GM10847 (cell line): Measurements from ENCODE around the gene RCE1.

ENCODE experiments used
- POLR2A ChIP-seq: IDR thresholded peaks from 2 replicates; pipeline ENCODE4 v1.6.1; 2011; ENCODE audit not compliant: insufficient read length; ENCODE audit errors: extremely low read depth

RCE1 gene

DNA sequence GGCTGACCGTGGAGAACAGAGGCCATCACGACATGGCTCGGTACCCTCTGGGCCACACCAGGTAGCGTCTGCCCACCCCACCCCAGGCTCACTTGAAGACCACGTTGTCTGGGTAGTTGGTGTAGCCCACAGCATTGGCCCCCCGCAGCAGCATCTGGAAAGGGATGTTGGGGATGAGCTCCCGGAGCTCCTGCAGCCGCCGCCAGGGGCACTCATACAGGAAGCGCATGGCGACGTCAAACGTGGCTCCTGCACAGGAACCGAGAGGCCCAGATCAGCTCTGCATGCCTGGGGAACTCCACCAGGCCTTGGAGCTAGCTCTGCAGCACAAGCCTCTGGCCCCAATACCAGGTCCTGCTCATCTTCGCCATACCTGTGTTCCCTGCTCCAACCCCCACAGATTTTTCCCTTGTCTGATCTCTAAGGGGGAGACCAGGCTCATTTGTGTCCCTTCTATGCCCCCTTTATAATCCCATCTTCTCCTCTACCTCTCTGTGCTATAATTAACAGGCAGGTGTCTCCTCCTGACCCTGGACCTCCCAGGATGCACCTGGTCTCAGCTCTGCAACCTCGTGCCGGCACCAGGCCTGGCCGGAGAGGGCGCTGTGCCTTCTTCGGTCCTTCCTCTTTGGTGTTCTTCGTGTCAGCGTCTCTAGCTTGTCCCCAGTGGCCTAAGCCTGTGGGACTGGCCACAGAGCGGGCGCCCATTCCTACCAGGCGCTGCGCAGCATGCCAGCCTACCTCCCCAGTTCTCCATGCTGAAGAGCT lies 8.6 kb downstream of the RCE1 start:
- TF ChIP-seq POLR2A, result no peak

DNA sequence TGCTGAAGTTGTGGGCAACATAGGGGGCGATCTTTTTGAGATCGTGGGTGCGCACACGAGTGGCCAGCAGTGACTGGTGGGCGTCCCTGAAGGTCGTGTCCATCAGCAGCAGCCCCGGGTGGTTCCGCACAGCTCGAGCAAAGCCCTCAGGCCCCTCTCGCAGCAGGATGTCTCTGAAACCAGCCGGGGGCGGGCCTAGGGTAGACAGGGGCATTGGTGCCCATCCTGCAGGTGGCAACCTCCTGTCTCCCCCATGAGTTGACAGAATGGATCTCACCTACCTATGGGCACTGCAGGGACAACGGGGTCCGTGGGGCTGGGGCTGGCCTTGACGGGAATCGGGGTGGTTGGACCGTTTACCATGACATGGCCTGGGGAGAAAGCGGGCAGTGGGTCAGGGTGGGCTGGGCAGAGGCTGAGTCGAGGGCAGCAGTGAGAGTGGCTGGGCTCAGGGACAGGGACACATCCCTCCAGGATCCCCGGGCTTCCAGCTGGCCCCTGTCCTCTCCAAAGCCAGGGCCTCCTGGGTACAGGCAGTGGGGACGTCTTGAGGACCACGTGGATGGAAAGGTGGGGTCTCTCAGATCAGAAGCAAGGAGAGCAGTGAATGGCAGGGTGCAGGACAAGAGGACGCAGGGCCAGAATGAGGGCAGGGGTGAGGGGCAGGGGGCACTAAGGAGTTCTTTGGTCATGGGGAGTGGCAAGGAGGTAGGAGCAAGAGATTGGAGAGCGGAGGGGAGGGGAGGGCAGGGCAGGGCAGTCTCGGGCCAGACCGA lies 9.4 kb downstream of the RCE1 start:
- no peak for TF ChIP-seq POLR2A

DNA sequence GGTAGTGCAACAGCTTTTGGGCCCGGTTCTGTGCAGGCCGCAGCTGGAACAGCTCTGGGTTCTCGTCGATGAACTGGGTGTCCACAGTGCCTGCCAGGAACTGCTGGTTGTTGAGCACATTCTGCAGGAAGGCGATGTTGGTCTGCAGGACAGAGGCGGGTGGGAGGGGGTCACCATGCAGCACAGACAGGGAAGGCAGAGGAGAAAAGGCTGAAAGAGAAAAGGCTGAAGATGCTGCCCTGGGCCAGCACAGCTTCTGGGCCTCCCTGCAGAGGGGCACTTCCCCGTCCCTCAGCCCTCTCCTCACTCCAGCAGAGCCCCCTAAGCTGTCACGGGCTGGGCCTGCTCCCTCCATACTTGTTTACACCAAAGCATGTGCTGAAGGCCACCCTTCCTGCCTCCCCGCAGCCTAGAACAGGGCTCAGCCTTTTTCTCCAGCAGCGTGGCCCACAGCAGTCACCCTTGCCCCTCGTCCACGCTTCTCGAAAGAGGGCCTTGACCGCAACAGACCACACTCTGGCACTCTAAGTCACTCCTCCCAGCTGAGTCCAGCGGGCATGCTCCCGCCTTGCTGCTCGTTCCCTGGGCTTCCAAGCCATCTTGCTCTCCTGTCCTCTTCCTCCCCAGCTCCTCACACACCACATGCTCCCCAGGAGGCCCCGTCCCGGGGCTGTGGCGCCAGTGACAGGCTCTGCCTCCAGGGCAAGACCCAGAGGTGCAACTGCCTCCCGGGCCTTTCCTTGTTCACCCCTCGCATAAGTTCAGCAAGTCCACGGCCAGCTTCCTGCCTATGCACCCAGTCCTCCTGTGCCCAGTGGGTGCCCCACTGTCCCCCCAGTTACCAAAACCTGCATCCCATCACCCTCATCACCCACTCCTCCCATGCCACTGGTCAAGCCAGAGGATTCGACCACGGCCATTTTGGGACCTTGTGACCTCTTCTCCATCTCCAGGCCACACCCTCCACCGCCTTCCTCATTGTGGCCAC lies 10.3 kb downstream of the RCE1 start:
- TF ChIP-seq POLR2A, result no peak

DNA sequence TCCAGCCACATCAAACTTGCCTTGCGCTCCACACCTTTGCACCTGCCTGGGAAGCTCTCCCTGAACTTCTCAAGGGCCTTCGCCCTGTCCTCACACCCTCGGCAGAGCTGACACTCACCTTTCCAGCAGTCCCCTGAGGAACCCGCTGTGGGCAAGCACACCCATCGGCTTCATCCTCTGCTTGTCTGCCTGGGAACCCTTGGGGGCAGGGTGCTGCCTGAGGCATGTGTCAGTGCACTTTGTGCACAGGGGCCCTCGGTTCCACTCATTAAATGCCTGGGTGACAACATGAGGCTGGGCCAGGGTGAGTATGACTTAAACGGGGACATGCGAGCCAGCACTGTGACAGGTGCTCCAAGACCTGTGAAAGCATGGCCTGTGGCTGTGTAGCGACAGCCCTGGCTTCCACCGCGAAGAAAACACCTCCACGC lies 11.0 kb downstream of the RCE1 start:
- no peak for TF ChIP-seq POLR2A

DNA sequence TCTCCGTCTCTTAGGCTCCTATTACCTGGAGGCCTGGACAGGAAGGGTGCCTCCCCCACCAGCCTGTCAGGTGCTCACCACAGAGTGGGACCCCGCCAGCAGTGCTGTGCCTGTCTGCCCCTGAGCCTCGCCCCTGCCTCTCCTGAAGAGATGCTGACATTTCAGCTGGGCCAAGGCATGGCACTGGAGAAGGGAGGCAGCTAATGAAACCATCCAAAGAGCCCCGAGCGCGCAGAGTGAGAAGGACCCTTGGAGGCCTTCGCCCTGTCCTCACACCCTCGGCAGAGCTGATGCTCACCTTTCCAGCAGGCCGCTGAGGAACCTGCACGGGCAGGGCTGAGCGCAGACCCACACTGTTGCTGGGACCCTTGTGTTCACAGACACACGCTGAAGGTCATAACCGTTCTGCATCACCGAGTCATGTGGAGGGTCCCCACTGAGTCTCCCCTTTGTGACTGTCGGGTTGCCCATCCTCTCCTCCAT lies 11.5 kb downstream of the RCE1 start:
- TF ChIP-seq POLR2A, result no peak

DNA sequence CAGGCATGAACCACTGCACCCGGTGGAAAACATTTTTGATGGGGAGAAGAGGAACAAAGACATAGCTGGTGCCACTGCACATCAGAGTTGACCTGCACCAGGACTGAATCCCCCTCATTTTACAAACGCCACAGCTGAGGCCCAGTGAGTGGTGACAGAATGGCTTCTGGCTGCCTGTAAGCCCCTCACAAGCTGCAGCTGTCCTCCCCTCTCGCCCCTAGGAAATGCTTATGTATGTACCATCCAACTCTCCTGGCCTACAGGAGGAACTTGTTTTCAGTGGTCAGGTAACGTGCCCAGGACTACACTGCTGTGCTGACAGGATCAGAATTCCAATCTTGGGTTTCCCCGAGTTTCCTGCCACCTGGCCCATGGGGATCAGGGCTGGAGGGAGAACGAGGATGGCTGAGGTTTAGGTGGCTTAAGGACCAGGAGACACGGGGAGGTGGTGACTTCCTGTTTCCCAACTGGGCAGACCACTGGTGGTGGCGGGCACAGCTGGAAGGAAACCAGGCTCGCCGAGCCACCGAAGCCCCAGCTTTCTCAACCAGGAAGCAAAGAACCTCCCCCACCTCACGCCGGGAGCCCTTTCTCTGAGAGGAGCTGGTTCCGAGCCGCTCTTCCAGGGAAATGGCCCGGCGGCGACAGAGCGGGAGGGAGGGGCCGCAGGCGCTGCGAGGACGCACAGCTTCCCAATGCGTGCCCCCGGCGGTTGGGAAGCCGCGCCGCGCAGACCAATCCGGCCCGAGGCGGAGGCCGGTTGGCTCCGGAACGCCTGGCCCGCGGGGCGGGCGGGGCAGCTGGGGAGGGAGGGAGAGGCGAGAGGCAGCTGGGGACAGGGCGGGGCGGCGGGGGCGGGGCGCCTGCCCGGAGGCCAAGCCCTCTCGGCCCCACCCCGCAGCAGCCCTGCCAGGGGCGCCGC lies 12.6 kb downstream of the RCE1 start:
- TF ChIP-seq POLR2A, result peak; percentile 63

DNA sequence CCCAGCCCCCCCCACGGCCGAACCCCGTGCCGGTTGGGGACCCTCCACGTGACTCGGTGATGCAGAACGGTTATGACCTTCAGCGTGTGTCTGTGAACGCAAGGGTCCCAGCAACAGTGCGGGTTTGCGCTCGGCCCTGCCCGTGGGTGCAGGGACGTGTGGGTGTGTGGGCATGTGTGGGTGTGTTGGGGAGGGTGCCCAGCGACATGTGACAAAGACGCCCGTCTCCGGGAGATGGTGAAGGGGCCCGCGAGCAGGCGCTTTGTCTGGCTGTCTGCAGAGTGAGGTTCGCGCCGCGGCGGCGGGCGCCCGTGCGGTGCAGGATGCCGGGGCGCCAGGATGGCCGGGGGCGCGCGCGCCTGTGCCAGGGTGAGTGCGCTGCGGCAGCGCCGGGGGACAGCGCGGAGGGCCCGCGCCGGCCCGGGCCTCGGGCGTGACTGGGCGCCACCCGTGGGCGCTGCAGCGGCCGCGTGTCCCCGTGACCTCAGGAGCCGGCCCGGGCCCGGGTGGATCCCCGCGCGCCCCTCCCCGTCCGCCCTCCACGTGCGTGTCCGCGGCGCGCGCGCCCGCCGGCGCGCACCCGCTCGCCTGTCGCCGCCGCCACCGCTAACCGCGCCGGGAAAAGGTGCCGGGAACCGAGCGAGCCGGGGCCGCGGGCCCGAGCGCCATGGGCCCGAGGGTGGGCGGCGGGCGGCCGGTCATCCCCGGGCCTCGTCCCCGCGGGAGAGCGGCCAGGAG lies 13.4 kb downstream of the RCE1 start, which contains the start of gene LRFN4:
TSS of gene LRFN4 (plus strand) at position 569 of the 738 bp plus-strand sequence. CDS start 681 bp downstream, outside the sequence.
- peak; percentile 9 for TF ChIP-seq POLR2A

DNA sequence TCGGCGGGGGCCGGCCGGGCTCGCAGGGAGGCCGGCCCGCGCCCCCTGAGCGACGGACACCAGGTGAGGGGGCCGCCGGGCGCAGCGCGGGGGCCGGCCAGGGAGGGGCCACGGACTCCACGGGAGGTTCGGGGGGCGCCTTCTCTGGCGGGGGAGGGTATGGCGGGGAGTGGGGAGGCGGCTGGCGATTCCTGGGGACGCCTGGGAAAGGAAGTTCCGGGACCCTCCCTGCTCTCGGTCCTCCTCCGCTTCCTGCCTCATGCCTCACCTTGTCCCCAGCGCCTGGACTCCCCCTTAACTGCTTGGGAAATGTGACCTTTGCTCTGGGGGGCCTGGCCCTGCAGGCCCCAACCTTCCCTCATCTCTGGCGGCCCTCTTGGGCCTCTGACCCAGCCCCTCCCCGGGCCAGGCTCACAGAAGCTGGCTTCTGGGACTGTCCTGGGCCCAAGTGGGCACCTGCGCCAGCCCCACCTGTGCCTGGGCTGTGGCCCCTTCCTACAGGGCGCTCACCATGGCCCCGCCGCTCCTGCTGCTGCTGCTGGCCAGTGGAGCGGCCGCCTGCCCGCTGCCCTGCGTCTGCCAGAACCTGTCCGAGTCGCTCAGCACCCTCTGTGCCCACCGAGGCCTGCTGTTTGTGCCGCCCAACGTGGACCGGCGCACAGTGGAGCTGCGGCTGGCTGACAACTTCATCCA lies 14.1 kb downstream of the RCE1 start:
- peak; percentile 3 for TF ChIP-seq POLR2A

DNA sequence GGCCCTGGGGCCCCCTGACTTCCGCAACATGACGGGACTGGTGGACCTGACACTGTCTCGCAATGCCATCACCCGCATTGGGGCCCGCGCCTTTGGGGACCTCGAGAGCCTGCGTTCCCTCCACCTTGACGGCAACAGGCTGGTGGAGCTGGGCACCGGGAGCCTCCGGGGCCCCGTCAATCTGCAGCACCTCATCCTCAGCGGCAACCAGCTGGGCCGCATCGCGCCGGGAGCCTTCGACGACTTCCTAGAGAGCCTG lies 14.6 kb downstream of the RCE1 start:
- no peak for TF ChIP-seq POLR2A

DNA sequence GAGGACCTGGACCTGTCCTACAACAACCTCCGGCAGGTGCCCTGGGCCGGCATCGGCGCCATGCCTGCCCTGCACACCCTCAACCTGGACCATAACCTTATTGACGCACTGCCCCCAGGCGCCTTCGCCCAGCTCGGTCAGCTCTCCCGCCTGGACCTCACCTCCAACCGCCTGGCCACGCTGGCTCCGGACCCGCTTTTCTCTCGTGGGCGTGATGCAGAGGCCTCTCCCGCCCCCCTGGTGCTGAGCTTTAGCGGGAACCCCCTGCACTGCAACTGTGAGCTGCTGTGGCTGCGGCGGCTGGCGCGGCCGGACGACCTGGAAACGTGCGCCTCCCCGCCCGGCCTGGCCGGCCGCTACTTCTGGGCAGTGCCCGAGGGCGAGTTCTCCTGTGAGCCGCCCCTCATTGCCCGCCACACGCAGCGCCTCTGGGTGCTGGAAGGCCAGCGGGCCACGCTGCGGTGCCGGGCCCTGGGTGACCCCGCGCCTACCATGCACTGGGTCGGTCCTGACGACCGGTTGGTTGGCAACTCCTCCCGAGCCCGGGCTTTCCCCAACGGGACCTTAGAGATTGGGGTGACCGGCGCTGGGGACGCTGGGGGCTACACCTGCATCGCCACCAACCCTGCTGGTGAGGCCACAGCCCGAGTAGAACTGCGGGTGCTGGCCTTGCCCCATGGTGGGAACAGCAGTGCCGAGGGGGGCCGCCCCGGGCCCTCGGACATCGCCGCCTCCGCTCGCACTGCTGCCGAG lies 15.1 kb downstream of the RCE1 start:
- no peak for TF ChIP-seq POLR2A

DNA sequence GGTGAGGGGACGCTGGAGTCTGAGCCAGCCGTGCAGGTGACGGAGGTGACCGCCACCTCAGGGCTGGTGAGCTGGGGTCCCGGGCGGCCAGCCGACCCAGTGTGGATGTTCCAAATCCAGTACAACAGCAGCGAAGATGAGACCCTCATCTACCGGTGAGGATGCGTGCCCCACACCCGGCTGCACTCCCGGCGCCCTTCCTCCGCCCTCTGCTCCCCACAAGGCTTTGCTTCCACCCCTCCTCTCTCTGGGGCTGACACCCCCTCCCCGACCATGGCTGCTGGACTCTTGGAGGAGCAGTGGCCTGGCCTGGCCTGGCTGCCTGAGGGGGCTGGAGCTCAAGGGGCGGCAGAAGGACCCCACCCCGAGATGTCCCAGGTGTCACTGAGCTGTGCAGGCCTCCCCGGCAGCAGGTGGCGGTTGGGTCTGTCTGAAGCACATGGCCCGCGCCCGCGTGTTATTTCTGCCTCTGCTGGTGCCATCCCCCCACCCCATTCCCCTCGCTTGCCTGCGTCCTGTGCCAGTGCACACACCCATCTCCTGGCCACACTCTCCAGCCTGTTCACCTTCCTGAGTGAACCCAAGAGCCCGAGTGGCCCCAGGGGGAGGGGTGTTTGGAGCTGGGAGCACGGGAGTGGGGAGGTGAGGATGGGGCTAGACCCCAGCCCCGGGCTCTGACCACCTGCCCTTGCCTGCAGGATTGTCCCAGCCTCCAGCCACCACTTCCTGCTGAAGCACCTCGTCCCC lies 15.9 kb downstream of the RCE1 start:
- no peak for TF ChIP-seq POLR2A
